WTC11 (cell line): ENCODE measurements around the gene NECAB2.

ENCODE experiments used
- ATF2 ChIP-seq: sonication (generic); formaldehyde crosslinking; IDR thresholded peaks from 2 replicates; pipeline ENCODE4 v1.8.1; 2022; ENCODE audit warnings: low read depth, missing genetic modification reagents, borderline replicate concordance
- CREM ChIP-seq: sonication (generic); formaldehyde crosslinking; IDR thresholded peaks from 2 replicates; pipeline ENCODE4 v1.8.1; 2022; ENCODE audit warnings: mild to moderate bottlenecking, missing genetic modification reagents, moderate library complexity
- CTCF ChIP-seq: fragments of 200-600 bp; IDR thresholded peaks from 2 replicates; pipeline ENCODE4 v1.8.0; 2022; ENCODE audit warnings: antibody characterized with exemption
- FOXP1 ChIP-seq: sonication (generic); formaldehyde crosslinking; IDR thresholded peaks from 2 replicates; pipeline ENCODE4 v1.8.0; 2022; ENCODE audit warnings: missing genetic modification reagents, mild to moderate bottlenecking, moderate library complexity, borderline replicate concordance
- MAX ChIP-seq: sonication (generic); formaldehyde crosslinking; IDR thresholded peaks from 2 replicates; pipeline ENCODE4 v1.8.0; 2022; ENCODE audit warnings: mild to moderate bottlenecking, missing genetic modification reagents
- MXD4 ChIP-seq: fragments of 250-450 bp; sonication (Bioruptor Pico); IDR thresholded peaks from 2 replicates; pipeline ENCODE4 v1.8.0; 2021; ENCODE audit warnings: mild to moderate bottlenecking, moderate library complexity, borderline replicate concordance
- SP1 ChIP-seq: sonication (generic); formaldehyde crosslinking; conservative IDR thresholded peaks from 2 replicates; pipeline ENCODE4 v1.8.1; 2022; ENCODE audit warnings: missing genetic modification reagents
- TEAD1 ChIP-seq: sonication (generic); formaldehyde crosslinking; IDR thresholded peaks from 2 replicates; pipeline ENCODE4 v1.8.0; 2022; ENCODE audit warnings: mild to moderate bottlenecking, missing genetic modification reagents
- ZNF263 ChIP-seq: sonication (generic); formaldehyde crosslinking; IDR thresholded peaks from 2 replicates; pipeline ENCODE4 v1.8.1; 2022; ENCODE audit warnings: low read depth, mild to moderate bottlenecking, moderate library complexity, missing genetic modification reagents
- ZNF512 ChIP-seq: sonication (generic); formaldehyde crosslinking; IDR thresholded peaks from 2 replicates; pipeline ENCODE4 v1.8.1; 2022; ENCODE audit warnings: missing genetic modification reagents, borderline replicate concordance
- TF ChIP-seq, protein P1 (sequence below): fragments of 250-450 bp; sonication (Bioruptor Pico); IDR thresholded peaks from 2 replicates; pipeline ENCODE4 v1.9.0; 2021; ENCODE audit warnings: moderate library complexity, mild to moderate bottlenecking, inconsistent platforms, borderline replicate concordance

GRCh38 chr16:84052071-84052622 is 84.1 kb downstream of the NECAB2 start:
- TF ChIP-seq FOXP1 (no peak), CTCF (no peak), MAX (CRISPR knock-in tag) (no peak), SP1 (no peak), ATF2 (CRISPR knock-in tag) (no peak), CREM (no peak), ZNF512 (CRISPR knock-in tag) (no peak), TEAD1 (no peak), ZNF263 (CRISPR knock-in tag) (no peak), MXD4 (CRISPR knock-in tag) (no peak)
- TF ChIP-seq, protein P1, sequence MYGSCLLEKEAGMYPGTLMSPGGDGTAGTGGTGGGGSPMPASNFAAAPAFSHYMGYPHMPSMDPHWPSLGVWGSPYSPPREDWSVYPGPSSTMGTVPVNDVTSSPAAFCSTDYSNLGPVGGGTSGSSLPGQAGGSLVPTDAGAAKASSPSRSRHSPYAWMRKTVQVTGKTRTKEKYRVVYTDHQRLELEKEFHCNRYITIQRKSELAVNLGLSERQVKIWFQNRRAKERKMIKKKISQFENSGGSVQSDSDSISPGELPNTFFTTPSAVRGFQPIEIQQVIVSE (CRISPR knock-in tag): no peak
